H9 (cell line): Measurements from ENCODE around the gene SRRD. TPM values are rescaled to one million over a fixed set of nuclear protein-coding genes. Genes with fewer than 3 reads are reported as not detected.

Experiments used
- DNase-seq: peaks from one replicate; pipeline ENCODE4 v3.0.0-alpha.2; 2017
- H2AFZ ChIP-seq: one replicate; pipeline ENCODE4 v1.6.1; 2013; ENCODE audit warnings: mild to moderate bottlenecking, low read length, control low read depth, moderate library complexity
- H2AK5ac ChIP-seq: 2 replicates; pipeline ENCODE4 v1.6.1; 2013; ENCODE audit warnings: low read length, control low read depth, mixed read lengths; ENCODE audit not compliant: insufficient read length
- H2BK120ac ChIP-seq: one replicate; pipeline ENCODE4 v1.6.1; 2013; ENCODE audit warnings: low read depth, mild to moderate bottlenecking, low read length, control low read depth, inconsistent platforms; ENCODE audit not compliant: poor library complexity, severe bottlenecking
- H2BK12ac ChIP-seq: 2 replicates; pipeline ENCODE4 v1.6.1; 2013; ENCODE audit warnings: low read length, control low read depth, mixed read lengths, low read depth; ENCODE audit not compliant: insufficient read length
- H2BK15ac ChIP-seq: 2 replicates; pipeline ENCODE4 v1.6.1; 2013; ENCODE audit warnings: low read depth, low read length, control low read depth
- H2BK20ac ChIP-seq: one replicate; pipeline ENCODE4 v1.6.1; 2013; ENCODE audit warnings: low read depth, mild to moderate bottlenecking, low read length, control low read depth, inconsistent platforms; ENCODE audit not compliant: poor library complexity, severe bottlenecking
- H2BK5ac ChIP-seq: 2 replicates; pipeline ENCODE4 v1.6.1; 2013; ENCODE audit warnings: low read length, control low read depth, mixed read lengths; ENCODE audit not compliant: insufficient read length
- H3K14ac ChIP-seq: 2 replicates; pipeline ENCODE4 v1.6.1; 2013; ENCODE audit warnings: low read length, control low read depth; ENCODE audit not compliant: insufficient read depth
- H3K18ac ChIP-seq: 2 replicates; pipeline ENCODE4 v1.6.1; 2013; ENCODE audit warnings: low read depth, mild to moderate bottlenecking, mixed read lengths, low read length, control low read depth; ENCODE audit not compliant: insufficient read length
- H3K23ac ChIP-seq: 2 replicates; pipeline ENCODE4 v1.6.1; 2013; ENCODE audit warnings: low read length, control low read depth, mixed read lengths, low read depth; ENCODE audit not compliant: insufficient read length
- H3K23me2 ChIP-seq: 2 replicates; pipeline ENCODE4 v1.6.1; 2013; ENCODE audit warnings: low read depth, mild to moderate bottlenecking, mixed read lengths, low read length, control low read depth; ENCODE audit not compliant: insufficient read length, poor library complexity, severe bottlenecking
- H3K27ac ChIP-seq: 2 replicates; pipeline ENCODE4 v1.5.1; 2013; ENCODE audit warnings: low read length, control low read depth, mixed read lengths, low read depth; ENCODE audit not compliant: insufficient read length
- H3K27me3 ChIP-seq: 2 replicates; pipeline ENCODE4 v1.6.1; 2013; ENCODE audit warnings: low read length, control low read depth, inconsistent platforms; ENCODE audit not compliant: insufficient read depth
- H3K4ac ChIP-seq: 2 replicates; pipeline ENCODE4 v1.6.1; 2013; ENCODE audit warnings: low read depth, mild to moderate bottlenecking, control low read depth, inconsistent platforms, low read length, moderate library complexity
- H3K4me1 ChIP-seq: 2 replicates; pipeline ENCODE4 v1.6.1; 2013; ENCODE audit warnings: low read length, control low read depth, inconsistent platforms; ENCODE audit not compliant: insufficient read depth
- H3K4me2 ChIP-seq: 2 replicates; pipeline ENCODE4 v1.6.1; 2013; ENCODE audit warnings: low read length, control low read depth, mixed read lengths; ENCODE audit not compliant: insufficient read length, insufficient read depth
- H3K56ac ChIP-seq: 2 replicates; pipeline ENCODE4 v1.6.1; 2013; ENCODE audit warnings: low read depth, mild to moderate bottlenecking, mixed read lengths, low read length, control low read depth; ENCODE audit not compliant: insufficient read length
- H3K79me1 ChIP-seq: 2 replicates; pipeline ENCODE4 v1.6.1; 2013; ENCODE audit warnings: low read depth, mild to moderate bottlenecking, moderate library complexity, low read length, control low read depth, inconsistent platforms; ENCODE audit not compliant: insufficient read depth, poor library complexity, severe bottlenecking
- H3K79me2 ChIP-seq: 2 replicates; pipeline ENCODE4 v1.6.1; 2013; ENCODE audit warnings: low read length, control low read depth, inconsistent platforms; ENCODE audit not compliant: insufficient read depth
- H3K9ac ChIP-seq: 2 replicates; pipeline ENCODE4 v1.6.1; 2013; ENCODE audit warnings: low read length, control low read depth, mixed read lengths; ENCODE audit not compliant: insufficient read length; ENCODE audit errors: extremely low read depth
- H3K9me3 ChIP-seq: one replicate; pipeline ENCODE4 v1.6.1; 2013; ENCODE audit warnings: low read depth, low read length, inconsistent platforms; ENCODE audit not compliant: control insufficient read depth
- H3T11ph ChIP-seq: one replicate; pipeline ENCODE4 v1.6.1; 2013; ENCODE audit warnings: mild to moderate bottlenecking, low read length, control low read depth, inconsistent platforms
- H4K20me1 ChIP-seq: one replicate; pipeline ENCODE4 v1.6.1; 2013; ENCODE audit not compliant: control insufficient read depth, insufficient read length, insufficient read depth
- H4K5ac ChIP-seq: 2 replicates; pipeline ENCODE4 v1.6.1; 2013; ENCODE audit warnings: low read depth, mild to moderate bottlenecking, mixed read lengths, low read length, control low read depth; ENCODE audit not compliant: insufficient read length
- H4K8ac ChIP-seq: replicated peaks from 2 replicates; pipeline ENCODE4 v1.6.1; 2013; ENCODE audit warnings: low read length, control low read depth, mixed read lengths, low read depth; ENCODE audit not compliant: insufficient read length
- H4K91ac ChIP-seq: 2 replicates; pipeline ENCODE4 v1.6.1; 2013; ENCODE audit warnings: low read depth, mild to moderate bottlenecking, moderate library complexity, mixed read lengths, low read length, control low read depth; ENCODE audit not compliant: insufficient read length
- H3K27ac Mint-ChIP-seq, 3 experiments: 2 replicates in 2 of 3; 3 replicates in 1 of 3; pipeline ENCODE4 v1.8.0; 2020 to 2021; ENCODE audit warnings: mixed read lengths in 3 of 3, mild to moderate bottlenecking in 1 of 3, moderate library complexity in 1 of 3
- H3K27me3 Mint-ChIP-seq: 2 replicates; pipeline ENCODE4 v1.8.0; 2021; ENCODE audit warnings: low read depth, mild to moderate bottlenecking, moderate library complexity, mixed read lengths
- H3K36me3 Mint-ChIP-seq, 3 experiments: 2 replicates in 2 of 3; 3 replicates in 1 of 3; pipeline ENCODE4 v1.8.0; 2020 to 2021; ENCODE audit warnings: low read depth in 3 of 3, mixed read lengths in 3 of 3; ENCODE audit not compliant: insufficient read depth in 1 of 3
- H3K4me1 Mint-ChIP-seq, 2 experiments: 2 replicates each; pipeline ENCODE4 v1.8.0; 2020; ENCODE audit warnings: mixed read lengths in 2 of 2
- H3K4me3 Mint-ChIP-seq, 2 experiments: 2 replicates in 1 of 2; 3 replicates in 1 of 2; pipeline ENCODE4 v1.8.0; 2020 to 2021; ENCODE audit warnings: mild to moderate bottlenecking in 2 of 2, mixed read lengths in 2 of 2, moderate library complexity in 1 of 2
- H3K9me3 Mint-ChIP-seq, 2 experiments: 2 replicates in 1 of 2; 3 replicates in 1 of 2; pipeline ENCODE4 v1.8.0; 2020; ENCODE audit warnings: mild to moderate bottlenecking in 2 of 2, mixed read lengths in 2 of 2, moderate library complexity in 1 of 2
- WGBS: extraction: QIAGEN DNeasy Blood & Tissue Kit; methylation state at CpG from one replicate; pipeline ENCODE4 v1.1.7; 2013; ENCODE audit warnings: missing lambda C conversion rate, low lambda C conversion rate, mixed read lengths; ENCODE audit not compliant: insufficient read length; ENCODE audit errors: extremely low coverage; 5-methylcytosine and 5-hydroxymethylcytosine counted together
- total RNA-seq: library from RNA; stranded (reverse); gene quantifications from 2 replicates; pipeline ENCODE4 v1.2.1, GENCODE V29; 2021
- TF ChIP-seq, protein P1 (sequence below): fragments of 200-600 bp; sonication (generic); conservative IDR thresholded peaks from 3 replicates; pipeline ENCODE4 v1.8.0; 2021; ENCODE audit warnings: antibody characterized with exemption, mild to moderate bottlenecking

Gene SRRD
- total RNA-seq, 1 experiment from 2014 or later: 36.0 TPM

- H3K4me3 Mint-ChIP-seq: no peak overlapping the region
- Histone ChIP-seq H3K56ac (no peak overlapping the region), H3K18ac (no peak overlapping the region), H4K8ac (no peak overlapping the region), H3K9me3 (no peaks in the 10 kb centered on the region), H4K20me1 (no peaks in the 10 kb centered on the region), H3K14ac (no peak overlapping the region), H3K27ac (no peak overlapping the region), H3K27me3 (no peaks in the 10 kb centered on the region), H3T11ph (no peak overlapping the region), H4K91ac (no peak overlapping the region), H3K4me2 (no peak overlapping the region), H2BK5ac (no peak overlapping the region), H3K23ac (no peak overlapping the region), H2BK12ac (no peak overlapping the region), H3K9ac (no peak overlapping the region), H4K5ac (no peak overlapping the region), H3K4ac (no peak overlapping the region), H3K79me1 (no peaks in the 10 kb centered on the region), H2BK20ac (no peak overlapping the region), H3K4me1 (no peaks in the 10 kb centered on the region), H2BK120ac (no peak overlapping the region), H2AK5ac (no peak overlapping the region), H3K79me2 (no peaks in the 10 kb centered on the region; the same call in 1 of the 2 replicates), H2AFZ (no peak overlapping the region), H3K23me2 (no peaks in the 10 kb centered on the region), H2BK15ac (no peak overlapping the region)
- no peak for DNase-seq
- peaks cover 3 to 19% (median 13%) of the 10 kb centered on the region in 3 experiments for H3K36me3 Mint-ChIP-seq
- H3K27ac Mint-ChIP-seq: peak overlapping the region in 1 of 3 experiments; percentile 92; a peak in 1 of 7 replicates
- no peaks in the 10 kb centered on the region for H3K9me3 Mint-ChIP-seq
- TF ChIP-seq, protein P1, sequence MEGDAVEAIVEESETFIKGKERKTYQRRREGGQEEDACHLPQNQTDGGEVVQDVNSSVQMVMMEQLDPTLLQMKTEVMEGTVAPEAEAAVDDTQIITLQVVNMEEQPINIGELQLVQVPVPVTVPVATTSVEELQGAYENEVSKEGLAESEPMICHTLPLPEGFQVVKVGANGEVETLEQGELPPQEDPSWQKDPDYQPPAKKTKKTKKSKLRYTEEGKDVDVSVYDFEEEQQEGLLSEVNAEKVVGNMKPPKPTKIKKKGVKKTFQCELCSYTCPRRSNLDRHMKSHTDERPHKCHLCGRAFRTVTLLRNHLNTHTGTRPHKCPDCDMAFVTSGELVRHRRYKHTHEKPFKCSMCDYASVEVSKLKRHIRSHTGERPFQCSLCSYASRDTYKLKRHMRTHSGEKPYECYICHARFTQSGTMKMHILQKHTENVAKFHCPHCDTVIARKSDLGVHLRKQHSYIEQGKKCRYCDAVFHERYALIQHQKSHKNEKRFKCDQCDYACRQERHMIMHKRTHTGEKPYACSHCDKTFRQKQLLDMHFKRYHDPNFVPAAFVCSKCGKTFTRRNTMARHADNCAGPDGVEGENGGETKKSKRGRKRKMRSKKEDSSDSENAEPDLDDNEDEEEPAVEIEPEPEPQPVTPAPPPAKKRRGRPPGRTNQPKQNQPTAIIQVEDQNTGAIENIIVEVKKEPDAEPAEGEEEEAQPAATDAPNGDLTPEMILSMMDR: no peak
- WGBS: no CpG with 5 or more reads among the region's 11 CpGs
- H3K4me1 Mint-ChIP-seq: peaks cover 9 to 15% of the 10 kb centered on the region in 2 experiments
- peaks cover 5% of the 10 kb centered on the region for H3K27me3 Mint-ChIP-seq
Measured at GRCh38 chr22:26435327-26436093, 48.2 kb upstream of the SRRD start.
